RWPE1 (cell line): Measurements from ENCODE around the gene IFITM1.
"Not testable (repeated sequence)": the region's sequence is repeated elsewhere in the genome, so short reads cannot be mapped to it uniquely, and the experiment has no call there.

Source experiments
- CTCF ChIA-PET: fragments of 350-600 bp; sonication (Branson Sonifier 250); formaldehyde crosslinking; extraction: SDS; loops from one replicate; lab custom pipeline; 2021; lab: Yijun Ruan, JAX
- POLR2A ChIA-PET: fragments of 400-600 bp; formaldehyde crosslinking; extraction: SDS; loops from one replicate; lab custom pipeline; 2020; ENCODE audit warnings: antibody characterized with exemption; ENCODE audit not compliant: low non-redundant PET; lab: Yijun Ruan, JAX
- DNase-seq: peaks from one replicate; pipeline ENCODE4 v3.0.0; 2012; ENCODE audit warnings: low spot score
- H3K27ac ChIP-seq: fragments of 450-650 bp; 2 replicates; pipeline ENCODE4 v1.5.1; 2017
- TF ChIP-seq, protein P1 (sequence below): fragments of 450-650 bp; conservative IDR thresholded peaks from 2 replicates; pipeline ENCODE4 v1.5.1; 2017; ENCODE audit warnings: low read depth, mild to moderate bottlenecking

Gene IFITM1

DNA sequence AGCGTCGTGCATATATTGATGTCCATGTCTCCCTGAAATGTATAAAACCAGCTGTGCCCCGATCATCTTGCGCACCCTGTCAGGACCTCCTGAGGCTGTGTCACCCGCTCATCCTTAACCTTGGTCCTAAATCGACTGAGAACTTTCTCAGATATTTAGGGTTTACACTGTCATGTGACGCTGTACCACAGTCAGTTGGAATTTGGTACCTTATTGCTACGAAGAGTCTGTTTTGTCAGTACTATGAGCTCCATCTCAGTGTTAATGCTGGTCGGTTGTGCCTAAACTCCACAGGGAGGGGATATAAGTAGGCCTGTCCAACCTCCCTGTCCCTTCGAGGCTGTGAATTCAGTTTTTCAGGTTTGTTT, 8.0 kb upstream of the IFITM1 start:
- TF ChIP-seq, protein P1, sequence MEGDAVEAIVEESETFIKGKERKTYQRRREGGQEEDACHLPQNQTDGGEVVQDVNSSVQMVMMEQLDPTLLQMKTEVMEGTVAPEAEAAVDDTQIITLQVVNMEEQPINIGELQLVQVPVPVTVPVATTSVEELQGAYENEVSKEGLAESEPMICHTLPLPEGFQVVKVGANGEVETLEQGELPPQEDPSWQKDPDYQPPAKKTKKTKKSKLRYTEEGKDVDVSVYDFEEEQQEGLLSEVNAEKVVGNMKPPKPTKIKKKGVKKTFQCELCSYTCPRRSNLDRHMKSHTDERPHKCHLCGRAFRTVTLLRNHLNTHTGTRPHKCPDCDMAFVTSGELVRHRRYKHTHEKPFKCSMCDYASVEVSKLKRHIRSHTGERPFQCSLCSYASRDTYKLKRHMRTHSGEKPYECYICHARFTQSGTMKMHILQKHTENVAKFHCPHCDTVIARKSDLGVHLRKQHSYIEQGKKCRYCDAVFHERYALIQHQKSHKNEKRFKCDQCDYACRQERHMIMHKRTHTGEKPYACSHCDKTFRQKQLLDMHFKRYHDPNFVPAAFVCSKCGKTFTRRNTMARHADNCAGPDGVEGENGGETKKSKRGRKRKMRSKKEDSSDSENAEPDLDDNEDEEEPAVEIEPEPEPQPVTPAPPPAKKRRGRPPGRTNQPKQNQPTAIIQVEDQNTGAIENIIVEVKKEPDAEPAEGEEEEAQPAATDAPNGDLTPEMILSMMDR = no peak
- POLR2A ChIA-PET = no interaction called here
- DNase-seq = no peak
- CTCF ChIA-PET = interaction anchor here (1.1 kb wide), 1 partner anchor 16 kb away, joined by 4 read pairs; no protein-coding TSS in a partner anchor
- H3K27ac ChIP-seq = peak overlapping the region; percentile 91

GRCh38 chr11:306645-307371, 7.0 kb upstream of the IFITM1 start:
- TF ChIP-seq, protein P1 = no peak
- CTCF ChIA-PET = no interaction called here

DNA sequence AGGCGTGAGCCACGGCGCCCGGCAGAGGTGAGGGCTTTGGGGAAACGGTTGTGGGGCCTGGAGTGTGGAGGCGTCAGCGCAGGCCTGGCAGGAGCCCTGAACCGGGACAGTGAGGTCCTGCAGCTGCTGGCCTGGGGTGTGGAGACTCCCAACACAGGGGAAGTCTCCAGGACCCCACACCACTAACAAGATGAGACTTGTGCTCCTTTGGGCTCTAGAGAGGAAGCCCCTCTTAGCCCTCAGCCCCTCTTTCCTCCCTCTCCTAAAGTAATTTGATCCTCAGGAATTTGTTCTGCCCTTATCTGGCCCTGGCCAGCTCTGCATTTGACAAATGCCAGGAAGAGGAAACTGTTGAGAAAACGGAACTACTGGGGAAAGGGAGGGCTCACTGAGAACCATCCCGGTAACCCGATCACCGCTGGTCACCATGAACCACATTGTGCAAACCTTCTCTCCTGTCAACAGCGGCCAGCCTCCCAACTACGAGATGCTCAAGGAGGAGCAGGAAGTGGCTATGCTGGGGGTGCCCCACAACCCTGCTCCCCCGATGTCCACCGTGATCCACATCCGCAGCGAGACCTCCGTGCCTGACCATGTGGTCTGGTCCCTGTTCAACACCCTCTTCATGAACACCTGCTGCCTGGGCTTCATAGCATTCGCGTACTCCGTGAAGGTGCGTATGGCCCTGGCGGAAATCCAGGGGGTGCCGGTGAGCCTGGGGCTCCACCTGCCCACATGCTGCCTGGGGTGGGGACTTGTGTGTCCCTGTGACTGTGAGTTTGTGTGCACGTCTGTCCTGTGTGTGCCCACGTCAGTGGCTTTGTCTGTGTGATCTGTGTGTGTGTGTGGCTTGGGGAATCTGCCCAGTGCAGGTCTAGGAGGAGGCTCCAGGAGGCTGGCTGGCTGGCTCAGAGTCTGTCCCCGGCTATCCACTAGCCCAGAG, 5.8 kb upstream of the IFITM1 start, which contains the start of gene IFITM2:
Gene IFITM2 (plus strand): TSS at position 51 of the 943 bp plus-strand sequence. CDS start 377 bp downstream, at position 428.
- CTCF ChIA-PET = interaction anchor here (0.6 kb wide), 1 partner anchor 71 kb away, joined by 4 read pairs; no protein-coding TSS in a partner anchor
- peak within 1 kb of the TSS; percentile 91 for H3K27ac ChIP-seq
- DNase-seq = not testable (repeated sequence)

More at GRCh38 chr11:306645-307371, 7.0 kb upstream of the IFITM1 start:
- peak overlapping the region; percentile 91 for H3K27ac ChIP-seq
- DNase-seq = no peak
- POLR2A ChIA-PET = no interaction called here

GRCh38 chr11:308740-309665, 4.8 kb upstream of the IFITM1 start:
- H3K27ac ChIP-seq = peak overlapping the region; percentile 91
- CTCF ChIA-PET, POLR2A ChIA-PET, DNase-seq: not testable (repeated sequence)

More for the DNA sequence above, 5.8 kb upstream of the IFITM1 start, which contains the start of gene IFITM2:
- POLR2A ChIA-PET = not testable (repeated sequence)

GRCh38 chr11:309979-310572, 3.8 kb upstream of the IFITM1 start:
- peak overlapping the region; percentile 91 for H3K27ac ChIP-seq
- DNase-seq, POLR2A ChIA-PET, CTCF ChIA-PET: not testable (repeated sequence)

DNA sequence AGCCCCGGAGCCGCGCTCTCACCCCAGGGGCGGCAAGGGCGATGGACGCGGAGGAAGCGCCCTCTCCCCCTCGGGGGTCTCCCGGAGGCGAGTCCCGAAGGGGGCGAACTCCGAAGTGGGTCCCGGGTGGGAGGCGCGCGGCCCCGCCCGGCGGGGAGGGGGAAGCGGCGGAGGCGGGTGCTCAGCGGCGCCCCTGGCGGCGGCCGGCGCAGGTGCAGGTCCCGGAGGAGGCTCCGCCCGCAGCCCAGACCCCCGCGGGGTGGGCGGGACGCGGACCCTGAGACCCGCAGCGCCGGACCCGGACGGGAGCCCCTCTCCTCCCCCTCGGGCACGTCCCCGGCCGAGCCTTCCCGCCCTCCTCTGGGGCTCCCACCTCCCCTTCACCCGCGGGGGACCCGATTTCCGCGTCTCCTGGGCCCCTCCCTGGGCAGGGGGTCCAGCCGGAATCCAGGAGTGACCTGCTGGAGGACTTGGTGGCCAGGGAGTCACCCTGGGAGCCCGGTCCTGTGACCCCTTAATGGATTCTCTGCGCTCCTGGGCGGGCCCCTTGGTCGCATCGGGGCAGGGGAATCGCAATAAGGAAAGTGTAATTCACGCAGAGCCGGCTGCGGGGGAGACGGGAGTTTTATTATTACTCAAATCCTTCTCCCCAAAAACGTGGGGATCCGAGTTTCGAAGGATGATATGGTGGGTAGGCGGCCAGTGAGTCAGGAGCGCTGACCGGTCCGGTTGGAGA, 2.7 kb upstream of the IFITM1 start:
- peak overlapping the region; percentile 64 for H3K27ac ChIP-seq
- DNase-seq, POLR2A ChIA-PET: not testable (repeated sequence)
- CTCF ChIA-PET = interaction anchor here (1.1 kb wide), 1 partner anchor 44 kb away, joined by 3 read pairs; no protein-coding TSS in a partner anchor

DNA sequence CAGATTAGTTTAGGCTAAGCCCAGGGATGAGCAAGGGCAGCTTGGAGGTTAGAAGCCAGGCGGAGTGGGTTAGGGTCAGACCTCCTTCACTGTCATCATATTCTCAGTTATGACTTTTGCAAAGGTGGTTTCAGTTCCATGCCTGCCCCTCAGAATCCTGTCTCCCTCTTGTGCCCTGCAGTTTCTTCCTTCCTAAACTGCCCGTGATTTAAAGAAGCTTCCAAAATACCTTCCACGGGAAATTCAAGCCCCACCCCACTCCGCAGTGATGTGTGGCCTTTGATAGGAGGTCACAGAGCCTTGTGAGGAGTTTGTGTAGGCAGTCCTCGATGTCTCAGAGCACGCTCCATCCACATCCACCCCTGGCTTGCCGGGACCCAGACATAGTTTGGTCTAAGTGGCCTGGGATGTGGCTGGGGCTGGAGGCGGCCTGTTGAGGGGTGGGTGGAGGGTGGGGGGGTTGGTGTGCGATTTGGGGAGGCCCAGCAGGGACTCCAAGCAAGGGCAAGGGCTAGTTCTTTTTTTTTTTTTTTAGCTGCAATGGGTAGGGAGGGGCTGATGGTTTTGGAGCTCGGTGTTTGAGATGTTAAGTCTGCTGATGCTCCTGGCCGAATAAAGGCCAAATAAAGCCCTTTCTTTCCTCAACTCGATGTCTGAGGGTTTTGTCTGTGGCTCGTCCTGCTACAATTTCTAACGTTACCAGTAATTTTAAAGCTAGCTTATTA, 1.6 kb upstream of the IFITM1 start:
- POLR2A ChIA-PET = no interaction called here
- peak overlapping the region; percentile 64 for H3K27ac ChIP-seq
- CTCF ChIA-PET = interaction anchor here (0.6 to 1.1 kb wide), 4 partner anchors 45 to 1253 kb away, joined by 3 read pairs; no protein-coding TSS in a partner anchor
- TF ChIP-seq, protein P1 = no peak
- no peak for DNase-seq
